NT2/D1 (cell line): ENCODE measurements around the gene CXCL8.

ENCODE experiments used
- SUZ12 ChIP-seq: IDR thresholded peaks from 2 replicates; pipeline ENCODE4 v1.6.1; 2011; ENCODE audit not compliant: insufficient read length, insufficient read depth; ENCODE audit errors: extremely low read depth
- YY1 ChIP-seq: IDR thresholded peaks from 2 replicates; pipeline ENCODE4 v1.6.1; 2011; ENCODE audit not compliant: insufficient read length, insufficient read depth
- ZNF274 ChIP-seq: IDR thresholded peaks from 2 replicates; pipeline ENCODE4 v1.6.1; 2011; ENCODE audit warnings: mild to moderate bottlenecking, low read depth, low read length

DNA sequence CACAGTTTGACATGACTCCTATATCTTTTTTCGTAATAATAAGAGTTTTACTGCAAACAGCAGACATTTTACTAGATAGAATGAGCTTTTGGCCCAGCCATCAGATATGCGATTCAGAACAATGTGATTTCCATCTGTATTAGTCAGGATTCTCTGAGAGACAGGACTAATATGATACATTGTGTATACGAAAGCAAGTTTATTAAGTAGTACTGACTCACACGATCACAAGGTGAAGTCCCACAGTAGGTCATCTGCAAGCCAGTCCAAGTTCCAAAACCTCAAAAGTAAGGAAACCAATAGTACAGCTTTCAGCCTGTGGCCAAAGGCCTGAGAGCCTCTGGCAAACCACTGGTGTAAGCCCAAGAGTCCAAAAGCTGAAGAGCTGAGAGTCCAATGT, 24.1 kb downstream of the CXCL8 start:
- no peak for TF ChIP-seq YY1
- no peak for TF ChIP-seq SUZ12
- TF ChIP-seq ZNF274, result no peak
